GM12874 (cell line): Measurements from ENCODE around the gene MICAL2.

Source experiments
- TF ChIP-seq, protein P1 (sequence below): IDR thresholded peaks from 2 replicates; pipeline ENCODE4 v1.5.1; 2011; ENCODE audit warnings: low read depth, mild to moderate bottlenecking, control low read depth, low read length, moderate library complexity; ENCODE audit not compliant: insufficient read depth

The MICAL2 gene

DNA sequence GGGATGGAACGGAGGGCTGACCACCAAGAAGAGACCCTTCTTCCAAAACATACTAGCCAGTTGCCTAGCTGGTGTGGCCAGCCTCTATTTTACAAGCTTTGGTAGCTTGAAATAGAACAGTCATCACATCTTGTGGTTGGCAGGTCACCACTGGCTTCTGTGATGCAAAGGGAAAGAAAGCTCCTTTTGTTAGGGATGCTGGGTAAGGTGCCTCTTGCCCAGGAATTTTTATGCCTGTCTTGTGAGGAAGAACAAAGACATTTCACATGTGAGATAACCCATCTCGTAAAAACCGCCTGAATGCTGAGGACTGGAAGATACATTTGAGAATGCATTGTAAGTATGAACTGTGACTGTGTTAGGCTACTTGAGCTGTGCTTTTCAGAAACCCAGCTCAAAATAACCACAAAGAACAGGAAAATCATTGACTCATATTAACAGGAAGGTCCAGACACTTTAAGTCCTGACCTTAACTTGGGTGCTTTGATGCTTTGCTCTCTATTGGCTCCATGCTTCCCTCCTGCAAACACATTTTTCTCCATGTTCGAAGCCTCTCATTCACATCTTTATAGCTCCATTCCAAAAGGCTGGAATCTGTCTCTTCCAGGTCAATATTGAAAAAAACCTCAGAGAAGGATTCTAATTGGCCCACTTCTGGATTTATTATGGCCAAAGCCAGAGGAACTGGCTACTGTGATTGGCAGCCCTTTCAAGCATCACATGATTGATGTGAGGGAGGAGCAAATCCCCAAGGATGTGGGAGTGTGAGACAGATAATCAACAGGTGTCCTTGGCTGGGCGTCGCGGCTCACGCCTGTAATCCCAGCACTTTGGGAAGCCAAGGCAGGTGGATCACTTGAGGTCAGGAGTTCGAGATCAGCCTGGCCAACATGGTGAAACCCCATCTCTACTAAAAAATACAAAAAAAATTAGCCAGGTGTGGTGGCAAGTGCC, 53.9 kb downstream of the MICAL2 start:
- TF ChIP-seq, protein P1, sequence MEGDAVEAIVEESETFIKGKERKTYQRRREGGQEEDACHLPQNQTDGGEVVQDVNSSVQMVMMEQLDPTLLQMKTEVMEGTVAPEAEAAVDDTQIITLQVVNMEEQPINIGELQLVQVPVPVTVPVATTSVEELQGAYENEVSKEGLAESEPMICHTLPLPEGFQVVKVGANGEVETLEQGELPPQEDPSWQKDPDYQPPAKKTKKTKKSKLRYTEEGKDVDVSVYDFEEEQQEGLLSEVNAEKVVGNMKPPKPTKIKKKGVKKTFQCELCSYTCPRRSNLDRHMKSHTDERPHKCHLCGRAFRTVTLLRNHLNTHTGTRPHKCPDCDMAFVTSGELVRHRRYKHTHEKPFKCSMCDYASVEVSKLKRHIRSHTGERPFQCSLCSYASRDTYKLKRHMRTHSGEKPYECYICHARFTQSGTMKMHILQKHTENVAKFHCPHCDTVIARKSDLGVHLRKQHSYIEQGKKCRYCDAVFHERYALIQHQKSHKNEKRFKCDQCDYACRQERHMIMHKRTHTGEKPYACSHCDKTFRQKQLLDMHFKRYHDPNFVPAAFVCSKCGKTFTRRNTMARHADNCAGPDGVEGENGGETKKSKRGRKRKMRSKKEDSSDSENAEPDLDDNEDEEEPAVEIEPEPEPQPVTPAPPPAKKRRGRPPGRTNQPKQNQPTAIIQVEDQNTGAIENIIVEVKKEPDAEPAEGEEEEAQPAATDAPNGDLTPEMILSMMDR = no peak

DNA sequence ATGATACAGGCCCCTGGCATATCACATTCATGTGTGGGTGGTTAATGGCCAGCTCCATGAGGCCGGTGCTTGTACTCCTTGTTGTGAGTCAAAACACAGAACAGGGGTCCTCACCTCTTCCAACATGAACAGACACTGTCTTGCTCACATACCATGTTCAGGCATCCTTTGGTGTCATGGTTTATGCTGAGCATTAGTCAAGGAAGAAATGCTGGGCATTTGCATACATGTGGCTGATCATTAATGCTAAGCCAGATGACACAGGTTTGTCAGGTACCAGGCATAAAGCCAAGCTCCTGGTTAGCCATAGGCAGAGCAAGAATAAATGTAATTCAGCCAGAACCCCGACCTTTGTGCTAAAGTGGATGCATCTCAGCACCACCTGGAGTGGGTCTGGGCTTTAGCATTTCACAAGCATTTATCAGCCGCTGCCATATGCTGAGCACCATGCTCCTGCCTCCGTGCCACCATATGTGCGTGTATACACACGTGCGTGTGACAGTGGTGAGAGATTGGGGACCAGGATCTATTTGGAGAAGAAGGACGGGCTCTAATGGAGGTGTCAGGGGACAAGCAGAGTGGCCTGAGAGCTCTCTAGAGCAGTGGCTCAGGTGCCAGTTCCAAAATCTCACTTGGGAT, 55.0 kb downstream of the MICAL2 start:
- TF ChIP-seq, protein P1 = no peak

DNA sequence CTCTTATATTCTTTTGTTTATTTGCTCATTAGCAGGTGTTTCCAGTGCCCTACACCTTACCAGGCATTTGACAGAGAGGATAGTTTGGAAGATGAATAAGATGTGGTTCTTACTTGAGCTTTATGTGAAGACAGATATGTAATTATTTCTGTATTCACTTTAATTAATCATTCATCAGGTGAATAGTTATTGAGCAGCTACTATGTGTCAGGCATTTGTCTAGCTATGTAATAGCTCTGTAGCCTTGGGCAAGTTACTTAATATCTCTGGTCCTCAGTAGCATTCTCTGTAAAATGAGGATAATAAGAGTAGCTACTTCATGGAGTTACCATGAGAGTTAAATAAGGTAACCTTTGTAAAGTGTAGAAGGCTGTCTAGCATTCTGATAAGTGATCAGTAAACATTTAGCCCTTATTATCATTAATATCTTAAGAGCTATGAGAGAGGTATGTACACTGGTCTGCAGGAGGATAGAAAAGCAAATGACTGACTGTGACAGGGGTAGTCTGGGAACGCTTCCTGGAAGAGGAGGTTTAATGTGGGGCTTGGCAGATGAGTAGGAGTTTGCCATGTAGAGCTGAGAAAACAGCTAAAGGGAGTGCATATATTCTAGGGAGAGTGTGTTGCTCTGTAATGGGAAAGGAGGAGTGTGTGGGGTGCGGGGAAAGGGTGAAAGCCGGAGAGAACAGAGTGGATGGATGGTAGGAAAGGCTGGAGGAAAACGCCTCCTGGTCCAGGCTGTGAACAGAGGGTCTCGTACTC, 56.1 kb downstream of the MICAL2 start:
- TF ChIP-seq, protein P1 = no peak

DNA sequence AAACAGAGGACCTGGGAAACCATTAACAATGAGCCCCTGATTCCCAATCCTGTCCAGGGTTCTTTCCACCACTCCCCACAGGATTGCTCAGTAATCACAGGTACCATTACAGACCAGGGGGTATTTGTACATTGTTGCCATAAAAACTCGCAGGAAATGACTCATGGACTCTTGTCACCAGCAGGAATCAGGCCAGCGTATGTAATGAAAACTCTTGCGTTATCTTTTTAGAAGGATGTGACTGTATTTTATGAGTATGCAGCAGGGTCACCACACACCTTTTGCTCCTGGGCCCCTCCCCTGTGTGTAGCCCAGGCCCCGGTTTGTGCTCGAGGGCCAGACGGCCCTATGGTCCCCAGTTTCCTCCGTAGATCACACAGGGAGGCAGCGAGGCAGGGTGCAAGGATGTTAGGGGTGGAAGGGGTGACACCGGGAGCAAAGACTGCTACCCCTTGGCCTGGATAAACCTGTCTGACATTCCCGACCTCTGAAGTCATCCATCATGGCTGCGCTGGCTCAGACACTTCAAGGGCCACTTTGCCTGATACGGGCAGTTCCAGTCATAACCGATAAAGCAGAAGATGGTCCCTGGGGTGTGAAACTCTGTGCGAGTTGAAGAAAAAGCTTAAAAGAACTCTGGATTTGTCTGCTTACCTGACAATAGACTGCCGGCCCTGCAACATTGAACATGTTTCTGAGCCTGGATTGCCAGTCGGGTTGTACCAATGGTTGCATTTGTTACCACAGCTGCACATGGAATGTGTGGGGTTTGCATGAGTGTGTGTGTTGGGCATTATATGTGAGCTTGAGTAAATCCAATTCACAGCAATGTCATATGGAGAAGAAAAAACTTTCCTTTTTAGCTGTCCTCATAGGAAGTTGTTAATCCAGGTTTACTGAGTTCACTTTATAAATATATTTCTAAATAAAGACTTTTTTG, 56.9 kb downstream of the MICAL2 start:
- TF ChIP-seq, protein P1 = no peak

DNA sequence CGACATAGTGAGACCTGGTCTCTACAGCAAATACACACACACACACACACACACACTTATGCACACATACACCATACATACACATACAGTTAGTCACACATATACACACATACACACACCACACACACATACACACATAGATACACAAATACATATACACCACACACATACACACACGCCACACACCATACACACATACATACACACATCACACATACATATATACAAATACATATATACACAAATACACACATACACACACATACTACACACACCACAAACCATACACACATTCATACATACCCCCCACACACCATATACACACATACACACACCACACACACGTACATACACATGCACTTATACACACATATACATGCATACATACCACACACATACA, 57.7 kb downstream of the MICAL2 start:
- TF ChIP-seq, protein P1 = no peak

DNA sequence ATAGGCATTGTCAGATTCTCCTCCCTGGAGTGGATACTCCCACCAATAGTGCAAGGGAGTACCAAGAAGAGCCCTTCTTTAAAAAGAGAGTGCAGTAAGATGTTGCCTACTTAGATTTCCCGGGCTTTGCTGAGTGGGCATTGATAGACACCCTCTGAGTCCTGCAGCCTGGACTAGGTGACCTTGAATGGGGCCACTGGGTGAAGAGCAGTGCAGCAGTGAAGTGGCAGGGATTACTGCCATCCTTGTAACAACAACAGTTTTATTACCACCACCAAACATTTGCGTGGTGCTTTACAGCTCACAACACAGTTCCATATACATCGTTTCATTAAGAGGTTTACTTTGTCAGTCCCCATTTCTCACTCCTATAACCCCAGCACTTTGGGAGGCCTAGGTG, 59.4 kb downstream of the MICAL2 start:
- TF ChIP-seq, protein P1 = no peak
